Coronary artery (tissue), 2 donors: ENCODE data around the gene ZBTB17.

Experiments used
- DNase-seq: peaks from one replicate; pipeline ENCODE4 v3.0.0-alpha.2; 2017; ENCODE audit warnings: low spot score
- H3K27ac ChIP-seq, 2 donors: fragments of 200-600 bp; sonication (generic); one replicate each; pipeline ENCODE4 v1.5.1; 2016 to 2019
- H3K4me3 ChIP-seq: fragments of 200-600 bp; sonication (generic); 2 replicates; pipeline ENCODE4 v1.5.1; 2016; ENCODE audit warnings: mild to moderate bottlenecking, moderate library complexity
- TF ChIP-seq, protein P1 (sequence below): fragments of 200-600 bp; sonication (generic); IDR thresholded peaks from one replicate; pipeline ENCODE4 v1.5.1; 2019; ENCODE audit warnings: antibody characterized with exemption

The ZBTB17 gene

DNA sequence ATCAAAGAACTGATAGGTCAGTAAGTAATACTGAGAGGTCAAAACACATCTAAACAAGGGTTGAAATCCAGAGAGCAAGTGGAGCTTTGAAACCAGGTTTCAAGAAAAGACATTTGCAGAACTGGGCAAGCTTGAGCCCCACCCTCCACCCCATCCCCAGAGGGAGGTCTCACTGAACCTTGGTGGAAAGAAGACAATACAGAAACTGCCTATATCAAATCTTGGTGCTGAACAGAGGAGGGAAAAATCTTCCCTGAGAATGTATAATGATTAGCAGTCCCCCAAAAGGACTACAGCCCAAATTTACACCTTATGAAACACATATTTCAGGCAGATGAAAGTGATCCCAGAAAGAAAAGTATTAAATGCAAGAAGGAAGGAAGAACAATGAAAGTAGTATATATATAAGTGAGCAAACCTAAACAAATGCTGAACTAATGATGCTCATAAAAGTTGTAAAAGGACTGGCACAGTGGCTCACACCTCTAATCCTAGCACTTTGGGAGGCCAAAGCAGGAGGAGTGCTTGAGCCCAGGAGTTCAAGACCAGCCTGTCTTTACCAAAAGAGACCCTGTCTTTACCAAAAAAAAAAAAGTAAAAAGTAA lies 12.4 kb downstream of the ZBTB17 start:
- DNase-seq = no peak
- Histone ChIP-seq H3K4me3 (no peak overlapping the region), H3K27ac (peak overlapping the region; percentile 19 to 23)
- TF ChIP-seq, protein P1, sequence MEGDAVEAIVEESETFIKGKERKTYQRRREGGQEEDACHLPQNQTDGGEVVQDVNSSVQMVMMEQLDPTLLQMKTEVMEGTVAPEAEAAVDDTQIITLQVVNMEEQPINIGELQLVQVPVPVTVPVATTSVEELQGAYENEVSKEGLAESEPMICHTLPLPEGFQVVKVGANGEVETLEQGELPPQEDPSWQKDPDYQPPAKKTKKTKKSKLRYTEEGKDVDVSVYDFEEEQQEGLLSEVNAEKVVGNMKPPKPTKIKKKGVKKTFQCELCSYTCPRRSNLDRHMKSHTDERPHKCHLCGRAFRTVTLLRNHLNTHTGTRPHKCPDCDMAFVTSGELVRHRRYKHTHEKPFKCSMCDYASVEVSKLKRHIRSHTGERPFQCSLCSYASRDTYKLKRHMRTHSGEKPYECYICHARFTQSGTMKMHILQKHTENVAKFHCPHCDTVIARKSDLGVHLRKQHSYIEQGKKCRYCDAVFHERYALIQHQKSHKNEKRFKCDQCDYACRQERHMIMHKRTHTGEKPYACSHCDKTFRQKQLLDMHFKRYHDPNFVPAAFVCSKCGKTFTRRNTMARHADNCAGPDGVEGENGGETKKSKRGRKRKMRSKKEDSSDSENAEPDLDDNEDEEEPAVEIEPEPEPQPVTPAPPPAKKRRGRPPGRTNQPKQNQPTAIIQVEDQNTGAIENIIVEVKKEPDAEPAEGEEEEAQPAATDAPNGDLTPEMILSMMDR = no peak

DNA sequence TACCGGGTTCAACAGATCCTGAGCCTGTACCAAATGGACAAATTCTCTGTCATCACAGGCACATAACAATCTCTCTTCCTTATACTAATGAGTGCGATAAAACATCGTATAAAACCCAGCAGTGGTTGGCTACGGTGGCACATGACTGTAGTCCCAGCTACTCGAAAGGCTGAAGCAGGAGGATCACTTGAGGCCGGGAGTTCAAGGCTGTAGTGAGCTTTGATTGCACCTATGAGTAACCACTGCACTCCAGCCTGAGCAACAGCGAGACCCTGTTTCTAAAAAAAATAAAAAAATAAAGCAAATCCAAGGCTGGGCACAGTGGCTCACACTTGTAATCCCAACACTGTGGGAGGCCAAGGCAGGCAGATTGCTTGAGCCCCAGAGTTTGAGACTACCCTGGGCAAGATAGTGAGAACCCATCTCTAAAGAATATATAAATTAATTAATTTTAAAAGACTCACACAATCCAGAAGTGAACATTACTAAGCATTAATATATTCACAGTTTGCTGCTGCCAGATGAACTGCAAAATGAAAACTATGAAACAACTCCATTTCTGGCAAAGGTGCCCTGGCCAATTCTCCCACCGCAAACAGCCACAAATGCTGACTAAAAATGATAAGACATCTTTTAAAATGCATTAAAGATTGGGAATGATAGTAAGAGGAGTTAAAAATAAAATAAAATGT lies 13.1 kb downstream of the ZBTB17 start:
- Histone ChIP-seq H3K27ac (peak overlapping the region; percentile 19 to 42), H3K4me3 (no peak overlapping the region)
- DNase-seq = no peak
- TF ChIP-seq, protein P1 = no peak

DNA sequence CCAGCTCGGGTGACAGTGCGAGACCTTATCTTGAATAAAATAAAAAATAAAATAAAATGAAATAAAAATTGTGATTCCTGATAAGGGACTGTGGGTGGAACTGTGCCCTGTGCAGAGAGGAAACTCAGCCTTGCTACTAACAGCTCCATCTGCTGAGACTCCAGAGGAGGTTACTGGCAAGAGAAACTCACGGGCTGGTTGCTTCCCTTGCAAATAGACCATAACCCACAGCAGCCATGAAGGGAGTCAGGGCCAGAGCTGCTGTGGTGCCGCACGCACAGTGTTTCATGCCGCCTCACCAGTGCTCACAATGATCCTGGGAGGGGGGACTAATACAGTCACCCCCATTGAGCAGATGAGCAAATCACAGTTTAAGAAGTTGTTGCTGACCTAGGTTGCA lies 13.7 kb downstream of the ZBTB17 start:
- Histone ChIP-seq H3K27ac (peak overlapping the region in 1 of 2 donors; percentile 42), H3K4me3 (no peak overlapping the region)
- DNase-seq = no peak
- TF ChIP-seq, protein P1 = no peak

DNA sequence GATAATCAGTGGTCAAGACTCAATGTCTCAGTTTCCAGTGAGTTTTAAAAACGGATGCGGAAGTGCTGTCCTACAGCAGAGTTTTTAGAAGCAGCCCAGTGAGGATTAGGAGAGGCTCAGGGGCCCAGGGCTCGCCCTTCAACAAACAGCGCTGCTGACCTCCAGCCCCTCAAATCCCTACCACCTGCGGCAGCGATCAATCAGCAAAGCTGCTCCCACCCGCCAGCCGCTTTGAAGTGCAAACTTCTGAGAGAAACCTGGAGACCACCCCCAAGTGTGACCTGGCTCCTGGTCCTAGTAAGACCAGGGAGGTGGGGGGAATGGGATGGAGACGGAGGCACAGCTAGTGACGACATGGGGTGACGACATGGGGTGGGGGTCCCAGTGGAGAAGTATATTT lies 14.4 kb downstream of the ZBTB17 start:
- TF ChIP-seq, protein P1 = no peak
- no peak overlapping the region for H3K27ac ChIP-seq
- no peak overlapping the region for H3K4me3 ChIP-seq
- DNase-seq = no peak

DNA sequence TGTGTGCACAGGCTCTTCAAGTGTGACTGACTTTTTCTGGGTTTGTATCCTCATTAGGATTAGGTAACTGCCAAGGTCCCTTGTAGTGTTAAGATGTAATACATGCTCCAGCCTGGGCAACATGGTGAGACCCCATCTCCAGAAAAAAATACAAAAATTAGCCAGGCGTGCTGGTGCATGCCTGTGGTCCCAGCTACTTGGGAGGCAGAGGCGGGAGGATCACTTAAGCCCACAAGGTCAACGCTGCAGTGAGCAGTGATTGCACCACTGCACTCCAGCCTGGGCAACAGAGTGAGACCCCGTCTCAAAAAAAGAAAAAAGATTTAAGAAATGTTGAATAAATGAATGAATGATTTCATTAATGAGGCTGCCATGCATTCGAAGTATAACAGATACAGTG lies 15.1 kb downstream of the ZBTB17 start:
- DNase-seq = no peak
- H3K27ac ChIP-seq = no peak overlapping the region
- H3K4me3 ChIP-seq = no peak overlapping the region
- TF ChIP-seq, protein P1 = no peak

DNA sequence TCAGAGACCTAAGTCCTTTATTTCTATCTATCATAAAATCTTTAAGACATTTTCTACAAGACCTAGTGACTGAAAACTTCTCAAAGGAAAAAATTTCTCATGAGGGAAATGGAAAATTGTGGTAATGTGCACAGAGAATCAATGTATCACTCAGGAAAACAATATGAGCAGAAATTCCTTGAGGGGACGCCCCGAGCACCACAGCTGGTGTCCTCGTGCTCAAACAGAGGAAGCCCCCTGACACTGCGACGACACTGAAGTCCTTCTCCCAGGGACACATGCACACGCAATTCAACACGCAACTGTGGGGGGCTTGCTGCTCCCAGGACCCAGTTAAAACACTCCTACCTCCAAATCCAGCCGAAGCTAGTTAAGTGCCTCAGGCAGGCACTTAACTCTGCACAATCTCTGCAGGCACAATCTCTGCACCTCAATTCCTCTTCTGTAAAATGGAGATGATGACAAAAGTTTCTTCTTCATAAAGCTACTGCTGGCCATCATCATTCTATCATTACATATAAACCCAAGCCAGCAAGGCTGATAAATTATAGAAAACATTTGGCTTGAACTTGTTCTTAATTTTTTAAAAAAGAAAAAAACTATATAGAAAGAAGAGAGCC lies 16.0 kb downstream of the ZBTB17 start:
- Histone ChIP-seq H3K27ac (no peak overlapping the region), H3K4me3 (no peak overlapping the region)
- TF ChIP-seq, protein P1 = no peak
- DNase-seq = no peak

DNA sequence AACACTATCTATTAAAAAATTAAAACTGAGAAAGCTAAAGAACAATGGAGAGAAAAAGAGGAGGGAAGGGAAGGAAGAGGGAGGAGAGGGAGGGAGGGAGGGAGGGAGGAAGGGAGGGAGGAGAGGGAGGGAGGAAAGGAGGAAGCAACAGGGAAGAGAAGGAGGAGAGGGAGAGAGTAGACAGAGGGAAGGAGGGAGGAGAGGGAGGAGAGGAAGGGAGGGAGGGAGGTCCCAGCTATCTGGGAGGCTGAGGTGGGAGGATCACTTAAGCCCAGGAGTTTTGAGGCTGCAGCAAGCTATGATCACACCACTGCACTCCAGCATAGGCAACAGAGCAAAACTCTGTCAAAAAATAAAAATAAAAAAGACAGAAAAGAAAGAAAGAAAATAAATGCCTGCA lies 16.5 kb downstream of the ZBTB17 start:
- TF ChIP-seq, protein P1 = no peak
- H3K27ac ChIP-seq = no peak overlapping the region
- H3K4me3 ChIP-seq = no peak overlapping the region
- DNase-seq = no peak
